ENCODE data around the gene ADAMTS4. TPM values are rescaled to one million over a fixed set of nuclear protein-coding genes. Genes with fewer than 3 reads are reported as not detected.

The ADAMTS4 gene
- total RNA-seq, 1 donor from 2014 or later: 0.41 TPM

- FAIRE-seq: no peak
These were observed 39.0 kb downstream of the ADAMTS4 start for GRCh38 chr1:161159913-161160243.

GRCh38 chr1:161159087-161159912, 39.6 kb downstream of the ADAMTS4 start, which contains the start of gene USP21:
TSS of gene USP21 (plus strand) at chr1:161159500. CDS start at chr1:161160641, 1,141 bp downstream.
- DNase-seq (ENCODE audit: low spot score in 2 of 2): peak; percentile 90 to 95
- no peak for FAIRE-seq

More at GRCh38 chr1:161159913-161160243, 39.0 kb downstream of the ADAMTS4 start:
- DNase-seq (ENCODE audit: low spot score in 2 of 2): no peak

GRCh38 chr1:161158316-161159010, 40.4 kb downstream of the ADAMTS4 start:
- DNase-seq (ENCODE audit: low spot score in 2 of 2) (no peak), FAIRE-seq (no peak)

GRCh38 chr1:161157867-161158266, 41.0 kb downstream of the ADAMTS4 start:
- DNase-seq (ENCODE audit: low spot score in 2 of 2) (no peak), FAIRE-seq (no peak)

- FAIRE-seq (no peak), DNase-seq (ENCODE audit: low spot score in 2 of 2) (peak; percentile 71 to 75)
These were observed 45.0 kb downstream of the ADAMTS4 start, which contains the start of gene UFC1 for GRCh38 chr1:161153682-161154337. TSS of gene UFC1 (plus strand) at chr1:161153978. CDS start at chr1:161153998, 20 bp downstream.

GRCh38 chr1:161153176-161153575, 45.7 kb downstream of the ADAMTS4 start:
- no peak for FAIRE-seq
- no peak for DNase-seq (ENCODE audit: low spot score in 2 of 2)

- no peak for FAIRE-seq
- no peak for DNase-seq (ENCODE audit: low spot score in 2 of 2)
These were observed 53.0 kb downstream of the ADAMTS4 start for GRCh38 chr1:161145832-161146231.

GRCh38 chr1:161140755-161141400, 58.0 kb downstream of the ADAMTS4 start:
- FAIRE-seq (no peak), DNase-seq (ENCODE audit: low spot score in 2 of 2) (no peak)

- DNase-seq (ENCODE audit: low spot score in 2 of 2): no peak
- FAIRE-seq: no peak
These were observed 59.1 kb downstream of the ADAMTS4 start for GRCh38 chr1:161139766-161140165.

- no peak for FAIRE-seq
- no peak for DNase-seq (ENCODE audit: low spot score in 2 of 2)
These were observed 60.4 kb downstream of the ADAMTS4 start for GRCh38 chr1:161138431-161138830.

GRCh38 chr1:161137881-161138280, 61.0 kb downstream of the ADAMTS4 start:
- no peak for FAIRE-seq
- DNase-seq (ENCODE audit: low spot score in 2 of 2): no peak

Small RNA genes lying within 50 kb of the gene (small RNA-seq; reads per million reads assigned to genes)
- not detected for gene RF01225

Other genes starting within 250 kb of the ADAMTS4 start
- not detected for gene ITLN2, start 244.2 kb downstream of the ADAMTS4 start, total RNA-seq
- gene F11R, start 177.9 kb downstream of the ADAMTS4 start, total RNA-seq: 9.4 TPM
- gene TSTD1, start 160.1 kb downstream of the ADAMTS4 start, total RNA-seq: 32.6 TPM
- 186 TPM for gene USF1, start 153.1 kb downstream of the ADAMTS4 start, total RNA-seq
- 0.82 TPM for gene ARHGAP30, start 129.2 kb downstream of the ADAMTS4 start, total RNA-seq
- not detected for gene NECTIN4, start 109.5 kb downstream of the ADAMTS4 start, total RNA-seq
- gene KLHDC9, start 100.7 kb downstream of the ADAMTS4 start, total RNA-seq: 4.5 TPM
- gene PFDN2, start 81.0 kb downstream of the ADAMTS4 start, total RNA-seq: 53.8 TPM
- gene NIT1, start 80.9 kb downstream of the ADAMTS4 start, total RNA-seq: 14.7 TPM
- 21.6 TPM for gene DEDD, start 66.4 kb downstream of the ADAMTS4 start, total RNA-seq
- gene UFC1, start 45.1 kb downstream of the ADAMTS4 start, total RNA-seq: 138 TPM
- gene USP21, start 39.6 kb downstream of the ADAMTS4 start, total RNA-seq: 8.2 TPM
- gene PPOX, start 32.6 kb downstream of the ADAMTS4 start, total RNA-seq: 26.5 TPM
- 16.3 TPM for gene B4GALT3, start 21.5 kb downstream of the ADAMTS4 start, total RNA-seq
- 143 TPM for gene NDUFS2, start 3.3 kb upstream of the ADAMTS4 start, total RNA-seq
- 2.0 TPM for gene FCER1G, start 16.2 kb upstream of the ADAMTS4 start, total RNA-seq
- gene APOA2, start 24.6 kb upstream of the ADAMTS4 start, total RNA-seq: not detected
- 22.4 TPM for gene TOMM40L, start 27.0 kb upstream of the ADAMTS4 start, total RNA-seq
- gene NR1I3, start 39.1 kb upstream of the ADAMTS4 start, total RNA-seq: not detected
- gene PCP4L1, start 59.7 kb upstream of the ADAMTS4 start, total RNA-seq: 6.9 TPM
- gene MPZ, start 110.9 kb upstream of the ADAMTS4 start, total RNA-seq: 1.6 TPM
- gene SDHC, start 115.3 kb upstream of the ADAMTS4 start, total RNA-seq: 14.7 TPM
- not detected for gene CFAP126, start 168.8 kb upstream of the ADAMTS4 start, total RNA-seq